ENCODE results near the gene MAGI2.

Gene MAGI2

DNA sequence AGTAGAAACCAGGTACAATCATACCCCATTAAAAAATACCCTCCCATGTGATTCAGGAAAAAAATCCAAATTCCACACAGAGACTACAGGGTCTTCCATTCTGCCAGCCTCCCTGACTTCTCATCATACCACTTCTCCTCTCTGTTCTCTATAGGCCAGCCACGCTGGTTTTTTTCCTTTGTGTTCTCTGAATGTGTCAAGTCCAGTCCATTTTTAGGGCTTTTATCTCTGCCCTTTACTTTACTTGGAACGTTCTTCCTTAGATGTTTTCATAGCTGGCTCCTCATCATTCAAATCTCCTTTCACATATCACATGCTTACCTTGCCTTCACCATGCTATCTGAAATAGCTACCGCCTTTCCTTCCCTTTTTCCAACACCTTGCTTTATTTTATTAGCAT is 1057.3 kb downstream of the MAGI2 start:
- no peaks in the 10 kb centered on the region for H3K27me3 ChIP-seq (ENCODE audit: insufficient read depth, low read length, poor library complexity, severe bottlenecking)
- no peaks in the 10 kb centered on the region for H3K36me3 ChIP-seq (ENCODE audit: insufficient read depth, low read length)
- TF ChIP-seq, protein P1, sequence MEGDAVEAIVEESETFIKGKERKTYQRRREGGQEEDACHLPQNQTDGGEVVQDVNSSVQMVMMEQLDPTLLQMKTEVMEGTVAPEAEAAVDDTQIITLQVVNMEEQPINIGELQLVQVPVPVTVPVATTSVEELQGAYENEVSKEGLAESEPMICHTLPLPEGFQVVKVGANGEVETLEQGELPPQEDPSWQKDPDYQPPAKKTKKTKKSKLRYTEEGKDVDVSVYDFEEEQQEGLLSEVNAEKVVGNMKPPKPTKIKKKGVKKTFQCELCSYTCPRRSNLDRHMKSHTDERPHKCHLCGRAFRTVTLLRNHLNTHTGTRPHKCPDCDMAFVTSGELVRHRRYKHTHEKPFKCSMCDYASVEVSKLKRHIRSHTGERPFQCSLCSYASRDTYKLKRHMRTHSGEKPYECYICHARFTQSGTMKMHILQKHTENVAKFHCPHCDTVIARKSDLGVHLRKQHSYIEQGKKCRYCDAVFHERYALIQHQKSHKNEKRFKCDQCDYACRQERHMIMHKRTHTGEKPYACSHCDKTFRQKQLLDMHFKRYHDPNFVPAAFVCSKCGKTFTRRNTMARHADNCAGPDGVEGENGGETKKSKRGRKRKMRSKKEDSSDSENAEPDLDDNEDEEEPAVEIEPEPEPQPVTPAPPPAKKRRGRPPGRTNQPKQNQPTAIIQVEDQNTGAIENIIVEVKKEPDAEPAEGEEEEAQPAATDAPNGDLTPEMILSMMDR (conservative IDR thresholded peaks at IDR 0.05; ENCODE audit: low read length): no peak
- TF ChIP-seq EZH2phosphoT487 (IDR thresholded peaks at IDR 0.05; ENCODE audit: borderline replicate concordance): no peak
- H3K9ac ChIP-seq (ENCODE audit: low read depth, low read length, poor library complexity, severe bottlenecking): no peak overlapping the region
- no peaks in the 10 kb centered on the region for H4K20me1 ChIP-seq (ENCODE audit: insufficient read depth, low read length, poor library complexity, severe bottlenecking)
- no peak overlapping the region for H2AFZ ChIP-seq (ENCODE audit: low read length)
- no peak overlapping the region for H3K4me3 ChIP-seq (ENCODE audit: low read length, poor library complexity, severe bottlenecking)
- no peaks in the 10 kb centered on the region for H3K9me3 ChIP-seq (ENCODE audit: insufficient read depth, low read depth, low read length)
- no peaks in the 10 kb centered on the region for H3K79me2 ChIP-seq (ENCODE audit: insufficient read depth, low read length)
- no peaks in the 10 kb centered on the region for H3F3A ChIP-seq (ENCODE audit: low read depth)
- H3K9me2 ChIP-seq (replicated peaks; ENCODE audit: low read depth, low read length): no peaks in the 10 kb centered on the region
- H3K4me1 ChIP-seq (ENCODE audit: insufficient read depth, low read length, poor library complexity, severe bottlenecking): no peaks in the 10 kb centered on the region
- no peak overlapping the region for H3K4me2 ChIP-seq (ENCODE audit: low read depth, low read length, poor library complexity, severe bottlenecking)

DNA sequence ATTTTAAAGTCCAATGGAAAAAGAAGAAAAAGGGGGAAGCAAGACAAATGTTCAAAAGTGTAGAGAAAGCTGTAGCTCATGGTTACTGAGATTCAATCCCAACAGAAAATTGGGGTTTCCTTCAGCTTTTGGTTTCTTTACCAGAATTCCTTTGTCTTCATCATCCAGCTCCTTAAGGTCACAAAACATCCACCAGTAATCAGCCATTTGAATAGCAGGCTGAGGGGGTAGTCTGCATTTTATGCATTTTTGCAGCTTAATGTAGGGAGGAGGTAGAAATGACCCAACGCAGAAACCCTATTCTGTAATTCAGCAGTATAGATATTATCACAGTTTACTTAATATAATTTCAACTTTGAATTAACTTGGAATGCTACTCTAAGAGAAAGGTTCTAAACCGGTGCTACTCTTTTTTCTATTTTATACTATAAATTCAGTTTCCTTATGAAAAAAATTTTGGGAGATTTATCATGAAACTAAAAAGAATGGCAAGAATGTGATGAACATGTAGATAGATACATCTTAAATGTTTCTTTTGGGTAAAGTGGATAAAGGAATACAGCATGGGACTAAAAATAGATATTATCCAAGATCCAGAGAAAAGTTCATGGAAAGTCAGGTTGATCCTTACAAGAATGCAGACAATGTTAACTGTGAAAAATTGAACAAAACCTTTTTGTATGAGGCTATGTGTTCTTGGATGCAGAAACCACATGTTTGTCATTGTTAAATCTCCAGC is 1058.0 kb downstream of the MAGI2 start:
- Histone ChIP-seq H4K20me1 (ENCODE audit: insufficient read depth, low read length, poor library complexity, severe bottlenecking) (no peaks in the 10 kb centered on the region), H3K9me2 (replicated peaks; ENCODE audit: low read depth, low read length) (no peaks in the 10 kb centered on the region), H3K4me3 (ENCODE audit: low read length, poor library complexity, severe bottlenecking) (no peak overlapping the region), H3K79me2 (ENCODE audit: insufficient read depth, low read length) (no peaks in the 10 kb centered on the region), H3K4me1 (ENCODE audit: insufficient read depth, low read length, poor library complexity, severe bottlenecking) (no peaks in the 10 kb centered on the region), H3K27me3 (ENCODE audit: insufficient read depth, low read length, poor library complexity, severe bottlenecking) (no peaks in the 10 kb centered on the region), H3K36me3 (ENCODE audit: insufficient read depth, low read length) (no peaks in the 10 kb centered on the region), H3K9me3 (ENCODE audit: insufficient read depth, low read depth, low read length) (no peaks in the 10 kb centered on the region), H3K9ac (ENCODE audit: low read depth, low read length, poor library complexity, severe bottlenecking) (no peak overlapping the region), H3K4me2 (ENCODE audit: low read depth, low read length, poor library complexity, severe bottlenecking) (no peak overlapping the region), H2AFZ (ENCODE audit: low read length) (no peak overlapping the region), H3F3A (ENCODE audit: low read depth) (no peaks in the 10 kb centered on the region)
- no peak for TF ChIP-seq EZH2phosphoT487 (IDR thresholded peaks at IDR 0.05; ENCODE audit: borderline replicate concordance)
- TF ChIP-seq, protein P1 (conservative IDR thresholded peaks at IDR 0.05; ENCODE audit: low read length): no peak

DNA sequence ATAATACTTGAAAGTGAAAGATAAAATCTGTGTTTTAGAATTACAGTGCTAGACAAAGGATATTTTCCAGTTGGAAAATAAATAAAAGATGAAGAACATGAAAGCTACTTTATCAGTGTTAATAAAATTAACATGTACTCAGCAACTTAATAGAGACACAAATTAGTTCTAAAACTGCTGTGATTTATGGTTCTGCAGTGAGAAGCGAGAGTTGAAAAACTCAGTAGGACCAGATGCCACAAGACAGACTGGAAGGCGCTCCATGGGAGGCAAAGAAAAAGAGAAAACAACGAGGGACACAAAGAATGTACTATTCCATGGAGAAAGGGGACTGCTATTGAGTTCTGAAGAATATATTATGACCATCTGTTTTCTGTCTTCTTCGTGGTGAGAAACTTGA is 1064.4 kb downstream of the MAGI2 start:
- Histone ChIP-seq H2AFZ (ENCODE audit: low read length) (no peak overlapping the region), H3K9me2 (replicated peaks; ENCODE audit: low read depth, low read length) (no peaks in the 10 kb centered on the region), H3K36me3 (ENCODE audit: insufficient read depth, low read length) (no peaks in the 10 kb centered on the region), H3K27me3 (ENCODE audit: insufficient read depth, low read length, poor library complexity, severe bottlenecking) (no peaks in the 10 kb centered on the region), H3F3A (ENCODE audit: low read depth) (no peaks in the 10 kb centered on the region), H4K20me1 (ENCODE audit: insufficient read depth, low read length, poor library complexity, severe bottlenecking) (no peaks in the 10 kb centered on the region), H3K9ac (ENCODE audit: low read depth, low read length, poor library complexity, severe bottlenecking) (no peak overlapping the region), H3K79me2 (ENCODE audit: insufficient read depth, low read length) (no peaks in the 10 kb centered on the region), H3K4me2 (ENCODE audit: low read depth, low read length, poor library complexity, severe bottlenecking) (no peak overlapping the region), H3K4me3 (ENCODE audit: low read length, poor library complexity, severe bottlenecking) (no peak overlapping the region), H3K4me1 (ENCODE audit: insufficient read depth, low read length, poor library complexity, severe bottlenecking) (no peaks in the 10 kb centered on the region), H3K9me3 (ENCODE audit: insufficient read depth, low read depth, low read length) (no peaks in the 10 kb centered on the region)
- TF ChIP-seq, protein P1 (conservative IDR thresholded peaks at IDR 0.05; ENCODE audit: low read length): no peak
- no peak for TF ChIP-seq EZH2phosphoT487 (IDR thresholded peaks at IDR 0.05; ENCODE audit: borderline replicate concordance)

Data from Loucy (cell line).